Stimulated activated CD4-positive, alpha-beta T cell treated with anti-CD3 and anti-CD28 coated beads, Interleukin-4, amount 100 ng/mL, for 1 hour (primary cell): Measurements from ENCODE around the gene NAA15.
"Not testable (repeated sequence)": the region's sequence is repeated elsewhere in the genome, so short reads cannot be mapped to it uniquely, and the experiment has no call there.

ENCODE experiments used
- DNase-seq: peaks from one replicate; pipeline ENCODE4 v3.0.0-alpha.2; 2020

Gene NAA15

DNA sequence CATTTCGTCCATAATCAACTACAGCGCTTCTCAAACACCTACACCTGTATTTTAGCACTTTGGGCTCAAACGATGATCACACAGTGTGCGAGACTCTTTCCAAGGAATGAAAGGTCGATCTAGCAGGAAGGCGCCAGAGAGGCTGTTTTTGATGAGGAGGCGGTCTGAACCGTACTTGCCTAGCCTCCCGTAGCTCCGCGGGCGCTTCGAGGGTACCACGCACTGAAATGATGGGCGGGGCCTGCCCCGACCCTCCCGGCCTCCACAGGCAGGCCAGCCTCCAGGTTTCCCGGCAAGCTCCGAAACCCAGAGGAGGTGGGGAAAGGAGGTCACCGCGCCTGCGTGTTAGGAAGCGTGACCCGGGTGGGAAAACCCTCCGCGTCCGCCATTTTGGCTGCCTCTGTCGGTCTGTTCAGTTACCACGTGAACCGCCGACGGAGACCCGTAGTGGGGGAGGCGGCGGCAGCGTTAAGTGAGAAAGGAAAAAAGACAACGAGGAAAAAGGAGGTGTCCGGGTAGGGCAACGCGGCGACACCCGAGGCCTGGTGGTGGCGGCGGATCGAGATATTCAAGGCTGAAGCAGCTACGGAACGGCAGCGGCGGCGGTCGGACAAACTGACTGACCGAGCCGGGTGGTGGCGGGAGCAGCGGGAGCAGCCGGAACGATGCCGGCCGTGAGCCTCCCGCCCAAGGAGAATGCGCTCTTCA, at the start of gene NAA15:
Gene NAA15 (plus strand): TSS at position 393 of the 708 bp plus-strand sequence. CDS start 273 bp downstream, at position 666.
- peak; percentile 96 for DNase-seq

DNA sequence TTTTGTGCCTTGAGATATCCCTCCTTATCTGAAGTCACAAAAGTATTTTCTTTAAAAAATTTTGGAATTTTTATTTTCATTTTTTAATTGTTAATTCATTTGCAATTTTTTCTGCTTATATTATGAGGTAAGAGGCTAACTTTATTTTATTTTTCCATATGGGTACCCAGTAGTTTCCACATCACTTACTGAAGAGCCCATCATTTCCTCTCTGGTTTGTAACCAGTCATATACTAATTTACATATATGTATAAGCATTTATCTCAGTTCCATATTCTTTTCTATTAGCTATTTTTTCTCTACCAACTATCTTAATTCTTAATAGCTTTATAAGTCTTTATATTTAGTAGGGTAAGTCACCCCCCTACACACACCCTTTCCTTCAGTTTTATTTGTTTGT, 48.3 kb upstream of the NAA15 start:
- no peak for DNase-seq

DNA sequence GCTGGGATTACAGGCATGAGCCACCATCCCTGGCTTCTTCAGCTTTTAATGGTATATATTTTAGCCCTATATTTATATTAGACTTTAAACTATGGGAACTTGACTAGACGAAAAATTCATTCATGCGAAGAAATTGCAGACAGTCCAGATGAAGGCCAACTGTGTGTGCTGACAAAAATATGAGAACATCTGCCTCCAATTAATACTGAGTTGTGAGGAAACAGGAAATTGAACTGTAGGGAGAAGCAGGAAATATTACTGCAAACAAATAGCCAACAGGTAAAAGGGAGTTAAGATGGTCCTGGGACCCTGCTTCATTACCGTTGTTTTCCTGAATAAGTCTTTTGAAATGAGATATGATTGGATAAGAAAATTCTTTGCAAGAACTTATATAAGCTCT, 47.6 kb upstream of the NAA15 start:
- DNase-seq = no peak

DNA sequence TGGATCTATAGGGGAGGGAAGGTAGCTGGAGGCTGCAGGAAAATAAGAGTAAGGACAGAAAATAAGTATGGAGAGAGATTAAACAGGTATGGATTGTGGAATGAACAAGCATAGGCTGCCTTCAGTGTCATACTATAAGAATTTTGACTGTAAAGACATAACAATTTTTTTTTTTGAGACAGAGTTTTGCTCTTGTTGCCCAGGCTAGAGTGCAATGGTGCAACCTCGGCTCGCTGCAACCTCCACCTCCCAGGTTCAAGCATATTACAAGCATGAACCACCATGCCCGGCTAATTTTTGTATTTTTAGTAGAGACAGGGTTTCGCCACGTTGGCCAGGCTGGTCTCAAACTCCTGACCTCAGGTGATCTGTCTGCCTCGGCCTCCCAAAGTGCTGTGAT, 45.7 kb upstream of the NAA15 start:
- DNase-seq = not testable (repeated sequence)

DNA sequence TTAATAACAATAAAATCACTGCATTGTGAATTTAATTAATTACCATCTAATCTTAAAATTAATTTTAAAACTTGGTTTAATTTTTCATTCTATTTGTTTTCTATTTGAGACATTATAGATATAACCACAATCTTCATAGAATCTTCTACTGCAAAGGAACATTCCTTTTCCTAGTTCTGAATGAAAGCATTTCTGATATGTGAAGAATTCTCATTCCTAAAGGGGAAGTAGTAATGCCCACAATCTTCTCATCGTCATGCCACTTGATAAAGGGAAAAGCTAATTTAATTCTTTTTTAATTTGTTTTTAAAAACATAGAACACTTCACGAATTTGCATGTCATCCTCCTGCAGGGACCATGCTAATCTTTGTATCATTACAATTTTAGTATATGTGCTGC, 45.0 kb upstream of the NAA15 start:
- no peak for DNase-seq

DNA sequence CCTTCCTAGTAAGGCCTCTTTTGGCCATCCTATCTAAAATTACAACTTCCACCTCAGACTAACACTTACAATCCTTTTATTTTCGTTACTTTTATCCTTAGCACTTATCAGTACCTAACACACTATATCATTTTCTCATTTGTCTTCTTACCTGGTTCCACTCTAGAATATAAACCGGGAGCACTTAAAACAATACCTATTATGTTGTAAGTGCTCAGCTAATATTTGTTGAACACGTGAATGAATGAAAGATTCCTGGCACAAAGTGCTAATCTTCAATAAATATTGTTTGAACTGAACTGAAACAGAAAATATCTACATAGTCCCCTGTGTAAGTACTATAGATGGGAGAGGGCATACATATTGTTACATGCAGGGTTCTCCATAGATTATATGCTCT, 35.7 kb upstream of the NAA15 start:
- no peak for DNase-seq

DNA sequence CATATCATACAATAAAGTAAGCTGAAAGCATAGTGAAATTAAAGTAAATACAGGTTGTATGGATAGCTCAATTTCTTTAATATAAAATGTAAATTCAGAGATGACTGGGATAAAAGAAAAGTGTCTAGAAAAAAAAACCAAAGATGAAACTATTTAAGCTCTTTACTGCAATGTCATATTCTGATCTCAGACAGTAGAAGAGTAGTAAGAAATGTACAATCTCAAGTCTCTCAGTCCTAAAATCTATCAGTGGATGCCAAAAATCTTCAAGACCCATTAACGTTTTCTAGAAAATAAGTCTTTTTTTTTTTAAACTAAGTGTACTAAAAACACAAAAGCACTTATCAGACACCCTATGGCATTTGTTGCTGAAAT, 35.1 kb upstream of the NAA15 start:
- DNase-seq = no peak

DNA sequence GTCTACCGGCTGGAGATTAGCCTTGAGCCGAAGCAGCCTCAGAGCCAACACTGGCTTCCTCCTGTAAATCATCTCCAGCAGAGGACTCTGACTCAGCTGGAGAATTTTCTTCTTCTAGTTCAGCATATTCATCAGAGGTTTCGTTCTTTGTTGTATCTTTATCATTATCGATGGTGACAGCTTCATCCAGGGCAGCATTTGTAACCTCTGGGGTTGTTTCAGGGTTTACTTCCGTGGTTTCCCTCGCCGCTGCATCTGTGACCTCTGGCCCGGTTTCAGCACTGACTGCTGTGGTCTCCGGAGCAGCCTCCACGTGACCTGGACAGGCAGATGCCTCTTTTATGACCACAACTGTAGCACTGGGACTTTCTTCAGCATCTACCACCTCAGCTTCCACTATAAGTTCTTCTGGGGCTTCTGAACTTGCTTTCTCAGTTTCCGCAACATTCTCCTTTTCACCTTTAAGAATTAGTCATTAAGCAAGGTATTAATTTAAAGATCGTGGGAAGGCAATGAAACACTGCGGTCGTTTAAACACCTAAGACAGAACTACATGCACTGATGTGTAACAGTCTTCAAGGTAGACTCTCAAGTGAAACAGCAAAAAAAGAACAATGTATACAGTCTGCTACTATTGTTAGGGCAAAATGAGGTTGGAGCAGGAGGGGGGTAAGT, 34.6 kb upstream of the NAA15 start:
- DNase-seq = peak; percentile 69

DNA sequence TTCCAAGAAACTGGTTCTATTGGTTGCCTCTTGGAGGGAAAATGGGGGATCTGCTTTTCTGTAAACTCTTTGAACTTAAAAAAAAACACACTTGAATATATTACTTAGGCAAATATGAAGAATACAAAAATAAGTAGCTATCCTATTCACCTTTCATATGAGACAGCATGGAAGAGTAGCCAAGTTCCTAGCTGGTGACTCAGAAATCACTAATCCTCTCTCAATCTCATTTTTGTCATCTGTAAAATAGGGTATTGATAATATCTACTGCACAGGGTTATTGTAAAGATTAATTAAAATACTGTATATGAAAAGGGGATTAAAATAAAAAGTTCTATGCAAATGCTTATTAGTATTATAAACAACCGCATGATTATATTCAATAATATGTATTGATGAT, 34.0 kb upstream of the NAA15 start:
- no peak for DNase-seq

DNA sequence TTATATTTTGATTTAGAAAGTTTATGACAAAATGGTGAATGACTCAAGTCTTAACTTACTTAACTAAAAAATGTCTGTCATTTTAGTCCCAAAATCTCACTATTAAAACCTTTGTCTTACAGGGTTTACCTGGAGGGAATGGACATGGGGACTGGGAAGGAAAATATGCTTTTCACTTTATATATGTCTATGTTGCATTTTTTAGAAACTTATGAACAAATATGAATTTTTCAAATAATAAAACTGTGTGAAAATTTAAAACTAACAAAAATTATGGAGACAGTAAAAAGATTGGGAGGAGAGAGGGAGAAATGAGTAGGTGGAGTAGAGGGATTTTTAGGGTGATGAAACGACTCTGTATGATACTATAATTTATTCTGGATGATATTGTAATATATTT, 27.5 kb upstream of the NAA15 start:
- DNase-seq = no peak

DNA sequence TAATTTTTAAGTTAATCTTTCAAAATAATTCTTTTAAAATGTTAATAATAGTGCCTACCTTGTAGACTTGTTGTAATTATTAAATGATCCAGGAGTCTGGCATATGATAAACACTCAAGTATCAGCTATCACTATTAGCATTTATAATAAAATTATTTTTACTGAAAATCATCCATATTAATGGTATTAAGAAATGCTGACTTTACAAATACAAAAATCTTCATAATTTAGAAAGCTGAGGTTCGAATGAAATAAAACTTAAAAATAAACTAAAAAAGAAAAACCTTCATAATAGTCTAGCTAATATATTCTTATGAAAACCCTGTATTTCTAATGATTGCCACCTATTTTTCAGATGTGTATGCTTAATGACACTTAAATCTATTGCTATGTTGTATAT, 26.5 kb upstream of the NAA15 start:
- no peak for DNase-seq

DNA sequence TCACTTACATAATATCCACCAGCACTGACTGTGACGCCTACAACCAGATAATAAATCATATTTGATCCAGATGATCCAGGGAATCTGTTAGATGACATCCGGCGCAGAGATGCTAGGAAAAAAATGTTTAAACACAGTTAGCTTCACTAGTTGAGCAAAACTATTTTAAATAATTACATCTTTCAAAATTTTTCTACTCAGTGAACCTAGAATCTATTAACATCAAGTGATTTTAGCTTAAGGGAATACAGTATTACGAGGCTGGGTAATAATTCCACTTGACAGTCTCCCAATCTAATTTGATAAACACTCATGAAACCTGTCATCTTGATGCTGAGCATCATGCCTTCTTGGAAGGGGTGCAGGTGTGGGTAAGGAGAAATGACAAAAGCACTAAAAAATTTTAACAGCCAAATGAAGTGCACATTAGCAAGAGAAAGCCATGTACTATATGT, 26.0 kb upstream of the NAA15 start:
- DNase-seq = no peak

DNA sequence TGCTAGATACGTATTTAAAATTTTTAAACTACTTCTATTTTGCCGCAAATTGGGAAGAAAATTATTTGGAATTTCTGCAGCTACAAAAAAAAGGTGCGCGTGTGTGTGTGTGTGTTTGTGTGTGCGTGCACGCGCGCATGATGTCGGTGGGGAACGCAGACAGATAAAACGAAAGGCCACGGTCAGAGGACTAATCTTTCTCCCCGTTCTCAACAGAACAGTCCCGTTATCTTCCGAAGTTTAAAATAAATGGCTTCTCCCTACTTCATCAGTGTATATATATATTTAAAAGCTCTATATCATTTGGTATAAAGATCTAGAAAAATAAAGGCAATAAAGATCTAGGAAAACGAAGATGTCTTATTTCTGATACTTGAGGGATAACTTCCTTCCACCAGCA, 22.8 kb upstream of the NAA15 start:
- DNase-seq = no peak

DNA sequence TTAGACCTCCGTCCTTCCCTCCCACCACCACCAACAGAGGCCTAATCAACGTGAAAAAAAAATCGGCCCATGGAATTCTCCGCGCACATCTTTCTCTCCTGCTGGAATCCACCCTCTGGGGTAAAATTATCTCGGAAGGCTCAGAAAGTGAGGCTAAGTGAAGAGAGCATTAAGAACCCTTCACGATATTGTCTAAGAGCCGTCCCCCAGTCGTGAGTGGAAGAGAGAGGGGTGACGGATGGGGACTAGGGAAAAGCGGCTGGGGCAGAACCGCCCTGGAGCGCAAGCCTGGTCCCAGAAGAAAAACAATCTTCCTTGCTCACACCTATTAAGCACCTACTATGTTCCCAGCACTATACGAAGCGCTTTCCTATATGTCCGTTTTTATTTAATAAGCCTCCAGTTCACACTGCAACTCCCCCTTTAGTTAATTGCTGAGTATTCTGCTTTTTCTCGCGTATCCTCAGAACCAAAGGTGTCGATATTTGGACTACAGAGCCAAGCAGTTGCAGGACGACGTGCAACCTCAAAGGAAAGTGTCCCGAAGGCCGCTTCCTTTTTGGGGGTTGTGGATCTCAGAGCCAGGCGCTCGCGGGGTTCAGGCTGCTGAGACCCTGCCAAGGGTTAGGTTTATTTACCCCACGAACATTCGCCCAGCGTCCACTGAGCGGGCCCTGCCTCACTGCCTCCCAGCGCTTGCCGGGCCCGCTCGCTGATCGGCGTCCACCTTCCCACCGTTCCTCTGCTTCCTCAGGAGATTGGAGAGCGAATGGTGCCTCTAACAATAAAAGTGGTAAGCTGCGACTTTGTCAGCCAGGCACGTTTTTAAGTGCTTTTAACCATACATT, 22.2 kb upstream of the NAA15 start:
- DNase-seq = no peak

DNA sequence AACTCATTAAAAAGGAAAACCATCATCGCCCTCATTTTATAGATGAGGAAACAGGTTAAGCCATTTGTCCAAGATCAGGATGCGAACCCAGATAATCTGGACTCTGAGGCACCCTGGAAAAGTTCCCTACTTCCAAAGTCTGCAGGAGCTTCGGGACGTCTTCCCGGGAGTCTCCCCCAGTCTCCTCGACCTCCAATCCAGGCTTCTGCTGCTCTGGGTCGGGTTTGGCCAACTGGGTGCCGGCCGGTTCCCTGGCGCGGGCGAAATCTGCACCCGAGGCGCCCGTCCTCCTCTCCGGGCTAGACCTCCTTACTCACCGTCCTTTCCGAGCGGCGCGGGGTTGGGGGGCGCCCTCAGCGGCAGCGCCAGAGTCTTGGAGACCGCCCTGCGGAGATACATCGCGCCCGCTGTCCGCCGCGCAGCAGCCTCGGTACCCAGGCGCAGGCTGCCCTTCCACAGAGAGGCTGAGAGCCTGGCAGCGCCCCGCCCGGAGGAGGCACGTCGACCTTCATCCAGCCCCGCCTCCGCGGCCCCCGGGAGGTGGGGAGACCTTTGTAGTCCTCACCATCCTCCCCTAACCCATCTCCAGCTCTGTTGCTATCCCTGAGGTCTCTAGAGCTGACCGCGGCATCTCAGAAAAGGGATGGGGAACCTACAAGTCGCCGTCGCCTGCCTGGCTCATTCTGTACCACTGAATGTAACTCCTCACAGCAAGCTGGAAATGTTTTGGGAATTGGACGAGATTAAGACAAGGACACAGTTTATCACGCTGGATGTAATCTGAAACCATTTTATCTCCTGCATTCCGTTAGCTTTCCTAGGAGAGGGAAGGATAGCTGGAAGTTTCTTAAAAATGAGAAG, 21.3 kb upstream of the NAA15 start, which contains the start of gene MGARP:
Gene MGARP (minus strand): TSS at position 466 of the 861 bp plus-strand sequence. CDS start 67 bp downstream, at position 399.
- DNase-seq = peak; percentile 32

DNA sequence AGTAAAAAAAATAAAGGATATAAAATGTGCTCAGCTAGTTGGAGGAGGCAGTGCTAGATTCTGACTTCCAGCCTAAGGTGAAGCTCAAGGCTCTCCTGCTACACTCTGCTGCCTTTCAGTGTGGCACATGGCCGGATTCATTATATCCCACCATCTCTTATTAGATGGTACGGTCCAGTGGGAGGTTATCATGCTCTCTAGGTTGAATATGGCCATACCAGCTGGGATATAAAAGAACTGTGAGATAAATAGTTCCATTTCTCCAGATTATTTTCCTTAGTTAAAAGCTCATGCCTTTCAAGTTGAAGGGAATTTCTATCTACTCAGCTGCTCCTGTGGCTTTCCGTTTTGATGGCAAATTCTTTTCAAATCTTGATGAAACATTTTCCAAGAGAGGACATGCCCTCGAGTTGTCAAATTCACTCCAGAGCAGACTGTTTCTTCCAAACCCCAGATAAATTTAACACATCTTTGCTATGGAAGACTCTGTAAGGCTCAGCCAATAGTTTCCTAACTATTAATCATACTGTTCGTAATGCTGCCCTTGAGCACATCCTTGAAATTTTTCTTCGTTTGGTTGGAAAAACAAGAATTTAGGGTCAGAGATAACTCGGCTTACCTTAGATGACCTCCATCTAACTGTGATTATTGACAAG, 19.1 kb upstream of the NAA15 start:
- no peak for DNase-seq

DNA sequence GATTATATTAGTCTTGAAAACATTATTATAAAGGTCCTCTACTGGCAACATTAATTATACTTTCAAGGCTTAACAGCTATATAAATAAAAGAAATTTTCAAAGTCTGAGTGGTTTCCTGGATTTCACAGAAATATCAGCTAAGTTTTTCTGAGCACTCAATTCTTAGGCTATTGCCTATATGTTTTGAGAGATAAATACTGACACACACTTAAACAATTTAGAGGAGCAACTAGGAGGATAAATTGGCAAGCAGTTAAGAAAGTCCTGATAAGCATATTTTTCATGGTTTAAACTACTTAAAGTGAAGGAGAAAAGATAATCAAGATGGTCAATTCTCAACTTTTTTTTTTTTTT, 18.6 kb upstream of the NAA15 start:
- DNase-seq = no peak

DNA sequence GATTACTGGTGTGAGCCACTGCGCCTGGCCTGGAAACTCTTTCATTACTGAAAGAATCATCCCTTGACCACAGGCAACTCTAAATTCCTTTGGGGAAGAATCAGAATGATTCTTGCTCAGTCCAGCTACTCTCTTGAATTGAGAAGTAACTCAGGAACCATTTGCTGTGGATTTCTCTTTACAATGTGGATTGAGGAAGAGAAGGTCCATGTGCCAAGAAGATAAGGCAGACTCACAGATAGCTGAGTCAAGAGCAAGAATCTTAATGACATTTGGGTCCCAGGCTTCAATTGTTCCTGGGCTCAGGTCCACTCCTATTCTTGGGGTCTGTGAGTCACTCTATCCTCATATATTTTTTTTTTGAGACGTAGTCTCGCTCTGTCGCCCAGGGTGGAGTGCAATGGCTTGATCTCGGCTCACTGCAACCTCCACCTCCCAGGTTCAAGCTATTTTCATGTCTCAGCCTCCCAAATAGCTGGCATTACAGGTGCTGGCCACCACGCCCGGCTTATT, 15.1 kb upstream of the NAA15 start:
- DNase-seq = no peak

DNA sequence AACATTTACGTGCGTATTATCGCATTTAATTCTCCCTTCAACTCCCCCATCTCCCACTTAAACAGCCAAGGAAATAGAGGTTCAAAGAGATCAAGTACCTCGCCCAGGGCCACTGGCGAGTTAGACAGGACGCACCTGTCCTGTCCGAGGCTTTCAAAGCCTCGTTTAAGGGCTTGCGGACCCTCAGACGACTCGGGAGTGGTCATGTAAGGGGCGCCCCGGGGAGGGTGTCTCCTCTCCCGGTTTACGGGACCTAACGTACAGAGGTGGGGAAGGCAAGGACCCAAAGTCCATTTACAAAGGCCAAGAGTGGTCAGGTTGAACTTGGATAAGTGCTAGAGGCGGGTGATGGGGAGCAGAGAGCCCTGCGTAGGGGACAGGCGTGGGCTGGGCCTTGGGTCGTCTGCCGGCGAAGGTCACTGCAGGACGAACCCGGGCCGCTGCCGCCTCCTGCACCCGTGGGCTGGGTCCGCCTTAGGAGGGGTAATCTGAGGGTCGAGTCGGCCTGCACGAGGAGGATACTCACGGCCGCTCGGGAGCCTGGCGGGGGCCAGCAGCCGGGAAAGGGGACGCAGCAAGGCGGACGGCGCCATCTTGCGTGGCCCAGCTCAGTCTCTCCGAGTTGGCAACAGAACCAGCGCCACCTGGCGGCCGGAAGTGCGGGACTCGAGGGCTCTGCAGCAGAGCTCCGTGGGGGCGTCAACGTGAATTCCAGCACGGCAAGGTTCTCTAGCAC, 5.9 kb upstream of the NAA15 start:
- DNase-seq = peak; percentile 100

DNA sequence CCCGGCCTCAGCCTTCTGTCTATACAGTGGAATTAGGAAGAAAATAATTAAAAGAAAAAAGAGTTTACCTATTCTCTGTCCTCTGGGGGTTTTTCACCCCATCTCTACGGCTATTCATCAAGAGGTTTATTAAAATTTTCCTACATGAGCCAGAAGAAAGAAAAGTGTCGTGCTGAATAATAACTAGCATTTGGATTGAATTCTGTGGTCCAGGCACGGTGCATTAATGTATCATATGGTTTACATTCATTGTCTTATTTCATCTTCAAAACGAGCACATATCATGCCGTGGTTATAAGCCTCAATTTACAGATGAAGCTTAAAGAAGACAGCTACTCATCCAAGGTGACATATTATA, 5.4 kb upstream of the NAA15 start:
- DNase-seq = no peak

DNA sequence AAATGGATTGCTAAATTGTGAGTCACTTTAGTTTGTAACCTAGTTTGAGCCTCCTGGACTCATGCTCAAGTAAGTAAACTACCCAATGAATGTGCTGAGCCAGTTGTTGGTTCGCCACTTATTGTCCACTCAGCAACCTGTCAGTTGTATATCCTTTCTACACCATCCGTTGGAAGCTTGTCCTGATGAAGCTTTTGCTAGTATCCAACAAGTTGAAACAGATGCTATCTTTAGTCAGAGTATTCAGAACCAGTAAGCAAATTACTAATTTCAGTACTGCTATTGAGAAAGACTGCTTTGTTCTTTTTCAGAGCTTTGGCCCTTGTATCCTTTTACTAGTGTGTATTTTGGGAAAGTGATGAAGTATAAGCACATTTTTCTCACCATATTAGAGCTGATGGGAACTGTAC, 4.3 kb upstream of the NAA15 start:
- DNase-seq = no peak
